GM19452 (cell line): Measurements from ENCODE around the gene TUBB2A.
A peak's percentile ranks its signal among the peaks of the same experiment; 100 is the strongest.
"Not testable (repeated sequence)": the region's sequence is repeated elsewhere in the genome, so short reads cannot be mapped to it uniquely, and the experiment has no call there.

ENCODE experiments used
- ATAC-seq: cut with Tn5 transposase; IDR thresholded peaks from one replicate; pipeline ENCODE4 v1.9.1; 2021; ENCODE audit not compliant: unreplicated experiment

The TUBB2A gene

GRCh38 chr6:3181105-3181504 lies 23.8 kb upstream of the TUBB2A start:
- ATAC-seq = no peak

GRCh38 chr6:3179945-3180344 lies 22.6 kb upstream of the TUBB2A start:
- not testable (repeated sequence) for ATAC-seq

- not testable (repeated sequence) for ATAC-seq
These were observed 21.3 kb upstream of the TUBB2A start for GRCh38 chr6:3178666-3179065.

GRCh38 chr6:3176562-3177355 lies 19.4 kb upstream of the TUBB2A start:
- ATAC-seq = no peak

GRCh38 chr6:3175715-3176402 lies 18.5 kb upstream of the TUBB2A start:
- ATAC-seq = no peak

GRCh38 chr6:3173636-3174089 lies 16.3 kb upstream of the TUBB2A start:
- not testable (repeated sequence) for ATAC-seq

- not testable (repeated sequence) for ATAC-seq
These were observed 15.4 kb upstream of the TUBB2A start for GRCh38 chr6:3172789-3173188.

- ATAC-seq = not testable (repeated sequence)
These were observed 14.2 kb upstream of the TUBB2A start for GRCh38 chr6:3171313-3172175.

- ATAC-seq = not testable (repeated sequence)
These were observed 13.3 kb upstream of the TUBB2A start for GRCh38 chr6:3170676-3171075.

GRCh38 chr6:3168046-3168445 lies 10.7 kb upstream of the TUBB2A start:
- not testable (repeated sequence) for ATAC-seq

- ATAC-seq = not testable (repeated sequence)
These were observed 9.3 kb upstream of the TUBB2A start for GRCh38 chr6:3166535-3167225.

GRCh38 chr6:3165631-3166534 lies 8.5 kb upstream of the TUBB2A start:
- ATAC-seq = no peak

- ATAC-seq = no peak
These were observed 7.0 kb upstream of the TUBB2A start for GRCh38 chr6:3164388-3164787.

- ATAC-seq = no peak
These were observed 5.9 kb upstream of the TUBB2A start for GRCh38 chr6:3163248-3163594.

- peak; percentile 65 for ATAC-seq
These were observed 5.4 kb upstream of the TUBB2A start for GRCh38 chr6:3162565-3163247.

GRCh38 chr6:3162067-3162497 lies 4.7 kb upstream of the TUBB2A start:
- ATAC-seq = no peak

GRCh38 chr6:3159805-3160781 lies 2.7 kb upstream of the TUBB2A start:
- ATAC-seq = no peak
